ENCODE data around the gene NGLY1.

- no peak for TF ChIP-seq GATA2 (IDR thresholded peaks at IDR 0.05; ENCODE audit: low read depth, low read length)
- TF ChIP-seq GATA3 (IDR thresholded peaks at IDR 0.05; ENCODE audit: low read depth, low read length), result no peak
Observed at GRCh38 chr3:25783661-25784512, 644 bp upstream of the NGLY1 start.
